Skin epidermis (tissue), 12 donors: ENCODE measurements around the gene RHBDD2.
A peak's percentile ranks its signal among the peaks of the same experiment; 100 is the strongest.
"Not testable (repeated sequence)": the region's sequence is repeated elsewhere in the genome, so short reads cannot be mapped to it uniquely, and the experiment has no call there.

Source experiments
- H3K27ac ChIP-seq, 21 experiments: fragments of 200-600 bp; sonication (generic) in 11 of 21; one replicate each; pipeline ENCODE4 v1.5.0; 2020; ENCODE audit warnings: mild to moderate bottlenecking in 3 of 21, inconsistent platforms in 2 of 21, moderate library complexity in 2 of 21
- H3K4me3 ChIP-seq, 7 experiments: fragments of 200-600 bp; sonication (generic) in 2 of 7; one replicate each; pipeline ENCODE4 v1.5.0; 2020; ENCODE audit warnings: inconsistent platforms in 2 of 7, mild to moderate bottlenecking in 2 of 7, moderate library complexity in 1 of 7

Gene RHBDD2

GRCh38 chr7:75885036-75885435 lies 6.2 kb downstream of the RHBDD2 start:
- Histone ChIP-seq H3K4me3 (no peak overlapping the region), H3K27ac (peak overlapping the region in 1 of 21 experiments; percentile 16)

- H3K27ac ChIP-seq: no peak overlapping the region
Measured at GRCh38 chr7:75887669-75888369, 9.0 kb downstream of the RHBDD2 start.

GRCh38 chr7:75888464-75889222 lies 9.8 kb downstream of the RHBDD2 start:
- Histone ChIP-seq H3K4me3 (no peak overlapping the region), H3K27ac (peak overlapping the region in 3 of 21 experiments; percentile 12 to 70 (median 36))

More at GRCh38 chr7:75887669-75888369, 9.0 kb downstream of the RHBDD2 start:
- H3K4me3 ChIP-seq: no peak overlapping the region

DNA sequence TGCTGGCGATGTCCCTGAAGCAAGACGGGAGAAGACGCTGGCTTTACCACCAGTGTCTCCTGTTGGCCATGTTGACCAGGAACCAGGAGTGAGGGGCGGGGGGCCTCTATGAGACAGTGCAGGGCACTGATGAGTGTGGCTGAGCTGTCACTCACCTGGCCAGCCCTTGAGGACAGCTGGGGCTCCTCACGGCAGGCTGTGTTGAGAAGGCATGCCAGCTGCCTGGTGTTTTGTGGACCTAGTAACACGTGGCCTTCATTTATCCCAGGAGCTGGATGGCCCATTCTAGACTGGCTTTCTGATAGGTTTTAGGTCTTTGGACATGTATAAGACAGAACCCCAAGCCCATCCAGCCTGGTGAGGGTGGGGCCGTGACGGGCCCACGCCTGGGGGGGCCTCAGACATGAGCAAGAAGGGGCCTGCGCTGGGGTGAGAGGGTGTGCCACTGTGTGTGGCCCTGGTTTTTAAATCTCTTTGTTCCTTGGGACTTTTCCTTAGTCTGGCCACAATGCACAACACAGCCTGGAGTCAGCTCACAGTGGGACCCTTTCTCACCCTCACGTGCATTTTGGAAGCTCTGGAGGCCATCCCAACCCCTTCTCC lies 10.5 kb downstream of the RHBDD2 start:
- H3K27ac ChIP-seq: peak overlapping the region in 4 of 21 experiments; percentile 12 to 70 (median 37)
- no peak overlapping the region for H3K4me3 ChIP-seq

GRCh38 chr7:75889826-75890225 lies 11.0 kb downstream of the RHBDD2 start:
- no peak overlapping the region for H3K4me3 ChIP-seq

DNA sequence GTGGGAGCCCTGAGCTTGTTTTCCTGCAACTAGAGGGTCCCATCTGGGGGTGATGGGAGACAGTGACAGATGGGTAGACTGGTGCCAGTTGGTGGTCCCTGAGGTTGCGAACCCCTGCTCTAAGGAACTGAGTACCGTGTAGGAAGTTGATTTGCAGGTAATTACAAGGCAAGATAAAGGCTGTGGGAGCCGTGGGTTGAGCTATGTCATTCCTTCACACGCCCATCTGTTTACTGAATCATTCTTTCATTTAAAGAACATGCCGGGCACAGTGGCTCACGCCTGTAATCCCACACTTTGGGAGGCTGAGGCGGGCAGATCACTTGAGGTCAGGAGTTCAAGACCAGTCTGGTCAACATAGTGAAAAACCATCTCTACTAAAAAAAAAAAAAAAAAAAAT lies 12.4 kb downstream of the RHBDD2 start:
- H3K4me3 ChIP-seq: not testable (repeated sequence)
- H3K27ac ChIP-seq: peak overlapping the region in 1 of 21 experiments; percentile 70

More at GRCh38 chr7:75889826-75890225, 11.0 kb downstream of the RHBDD2 start:
- H3K27ac ChIP-seq: peak overlapping the region in 2 of 21 experiments; percentile 38 to 70

- no peak overlapping the region for H3K4me3 ChIP-seq
- H3K27ac ChIP-seq: peak overlapping the region in 3 of 21 experiments; percentile 5 to 59 (median 52)
Measured at GRCh38 chr7:75891815-75892411, 13.1 kb downstream of the RHBDD2 start.

GRCh38 chr7:75892634-75893272 lies 13.9 kb downstream of the RHBDD2 start:
- no peak overlapping the region for H3K4me3 ChIP-seq
- H3K27ac ChIP-seq: peak overlapping the region in 9 of 21 experiments; percentile 5 to 59 (median 33)

DNA sequence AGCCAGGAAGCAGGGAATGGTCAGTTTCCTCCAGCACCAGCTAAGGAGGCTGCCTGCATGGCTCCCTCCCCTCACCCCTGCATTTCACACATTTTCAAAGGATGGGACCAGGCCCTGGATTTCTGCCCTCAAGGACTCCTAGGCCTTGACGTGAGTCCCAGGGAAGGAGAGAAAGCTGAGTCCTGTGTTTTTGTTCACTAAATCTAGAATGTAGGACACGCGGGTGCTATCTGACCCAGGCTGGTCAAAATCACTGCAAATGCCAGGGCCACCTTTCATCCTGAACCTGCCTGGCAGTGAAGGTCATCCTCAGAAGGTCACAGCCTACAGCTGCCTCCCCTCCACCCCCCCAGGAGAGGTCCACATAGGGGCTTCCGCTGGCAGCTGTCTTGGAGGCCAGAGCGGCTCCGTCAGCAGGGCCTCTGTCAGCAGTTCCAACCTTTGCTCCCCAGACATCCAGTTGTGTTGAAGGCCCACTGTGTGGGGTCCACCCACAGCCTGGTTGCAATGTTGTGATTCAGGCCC lies 18.0 kb downstream of the RHBDD2 start:
- H3K27ac ChIP-seq: no peak overlapping the region
- H3K4me3 ChIP-seq: no peak overlapping the region

- H3K27ac ChIP-seq: no peak overlapping the region
- H3K4me3 ChIP-seq: no peak overlapping the region
Measured at GRCh38 chr7:75900617-75901315, 21.9 kb downstream of the RHBDD2 start.

DNA sequence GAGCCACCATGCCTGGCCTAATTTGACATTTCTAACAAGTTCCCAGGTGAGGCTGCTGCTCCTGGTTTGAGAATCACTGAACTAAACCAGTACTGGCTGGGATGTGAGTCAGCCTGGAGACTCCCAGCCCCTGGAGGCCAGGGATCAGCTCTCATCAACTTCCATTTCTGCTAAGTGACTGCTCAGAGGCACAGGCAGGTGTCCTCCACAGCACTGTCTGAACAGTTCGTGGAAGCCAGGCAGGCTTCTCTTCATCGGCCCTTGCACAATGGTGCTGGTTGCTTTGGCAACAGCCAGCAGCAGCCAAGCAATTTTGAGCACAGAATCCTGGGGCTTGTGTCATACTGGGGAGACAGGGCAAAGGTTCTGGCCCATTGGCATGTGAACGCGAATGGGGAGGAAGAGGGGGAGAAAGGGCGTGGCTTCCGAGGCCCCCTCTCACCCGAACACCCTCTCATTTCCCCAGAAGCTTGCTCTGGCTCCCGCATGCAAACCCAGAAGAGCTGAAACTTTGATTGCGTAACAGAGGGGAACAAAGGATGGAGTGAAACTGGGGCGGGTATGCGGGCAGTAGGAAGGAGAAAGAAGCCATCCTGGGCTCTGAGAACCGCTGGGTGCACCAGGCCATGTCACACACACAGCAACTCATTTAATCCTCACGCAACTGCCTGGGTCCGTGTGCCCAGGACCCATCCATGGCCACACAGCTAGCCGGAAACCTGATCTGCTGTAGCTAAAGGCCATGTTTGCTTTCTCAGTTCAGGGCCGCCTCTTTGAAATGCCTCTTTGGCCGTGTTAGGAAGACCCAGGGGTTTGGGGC lies 27.2 kb downstream of the RHBDD2 start:
- peak overlapping the region in 7 of 21 experiments; percentile 3 to 63 (median 39) for H3K27ac ChIP-seq
- no peak overlapping the region for H3K4me3 ChIP-seq

DNA sequence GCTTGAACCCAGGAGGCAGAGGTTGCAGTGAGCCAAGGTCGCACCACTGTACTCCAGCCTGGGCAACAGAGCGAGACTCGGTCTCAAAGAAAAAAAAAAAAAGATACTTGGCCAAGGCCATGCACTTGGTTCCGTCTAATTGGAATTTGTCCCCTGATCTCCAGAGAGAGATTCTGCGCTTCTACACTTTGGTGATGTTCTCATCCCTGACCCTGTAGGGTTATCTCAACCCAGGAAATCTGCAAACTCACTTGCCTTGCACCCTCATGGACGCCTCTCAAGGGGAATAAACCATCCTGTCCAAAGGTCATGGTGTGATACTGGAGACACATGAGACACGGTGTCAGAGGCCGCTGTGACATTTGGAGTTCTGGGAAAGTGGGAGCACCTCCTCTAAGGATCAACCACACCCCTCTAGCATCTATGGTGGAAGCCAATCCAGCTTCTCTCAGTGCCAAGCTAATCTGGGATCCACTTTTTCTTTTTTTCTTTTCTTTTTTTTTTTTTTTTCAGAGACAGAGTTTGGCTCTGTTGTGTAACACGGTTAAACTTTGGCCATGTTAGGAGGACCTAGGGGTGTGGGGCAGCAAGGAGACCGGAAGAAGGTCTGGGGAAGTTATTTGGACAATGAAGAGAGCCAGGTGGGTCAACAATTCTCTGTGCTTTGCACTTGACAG lies 28.3 kb downstream of the RHBDD2 start:
- no peak overlapping the region for H3K27ac ChIP-seq
- no peak overlapping the region for H3K4me3 ChIP-seq

GRCh38 chr7:75907668-75908039 lies 28.8 kb downstream of the RHBDD2 start:
- H3K27ac ChIP-seq, H3K4me3 ChIP-seq: not testable (repeated sequence)

GRCh38 chr7:75909521-75910132 lies 30.8 kb downstream of the RHBDD2 start:
- no peak overlapping the region for H3K4me3 ChIP-seq
- H3K27ac ChIP-seq: no peak overlapping the region

DNA sequence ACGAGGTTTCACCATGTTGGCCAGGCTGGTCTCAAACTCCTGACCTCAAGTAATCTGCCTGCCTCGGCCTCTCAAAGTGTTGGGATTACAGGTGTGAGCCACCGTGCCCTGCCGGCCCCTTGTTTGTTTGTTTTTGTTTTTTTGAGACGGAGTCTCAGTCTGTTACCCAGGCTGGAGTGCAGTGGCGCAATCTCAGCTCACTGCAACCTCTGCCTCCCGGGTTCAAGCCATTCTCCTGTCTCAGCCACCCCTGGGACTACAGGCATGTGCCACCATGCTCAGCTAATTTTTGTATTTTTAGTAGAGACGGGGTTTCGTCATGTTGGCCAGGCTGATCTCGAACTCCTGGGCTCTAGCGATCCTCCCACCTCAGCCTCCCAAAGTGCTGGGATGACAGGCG lies 32.4 kb downstream of the RHBDD2 start:
- H3K4me3 ChIP-seq, H3K27ac ChIP-seq: not testable (repeated sequence)

DNA sequence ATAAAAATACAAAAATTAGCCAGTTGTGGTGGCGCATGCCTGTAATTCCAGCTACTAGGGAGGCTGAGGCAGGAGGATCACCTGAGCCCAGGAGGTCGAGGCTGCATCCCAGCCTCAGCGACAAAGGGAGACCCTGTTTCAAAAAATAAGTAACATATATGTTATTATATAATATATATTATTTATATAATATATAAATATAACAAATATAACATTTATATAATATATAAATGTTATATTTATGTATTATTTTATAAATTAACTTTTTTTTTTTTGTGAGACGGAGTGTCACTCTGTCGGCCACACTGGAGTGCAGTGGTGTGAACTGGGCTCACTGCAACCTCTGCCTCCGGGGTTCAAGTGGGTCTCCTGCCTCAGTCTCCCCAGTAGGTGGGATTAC lies 34.6 kb downstream of the RHBDD2 start:
- H3K4me3 ChIP-seq: no peak overlapping the region

GRCh38 chr7:75914169-75914654 lies 35.4 kb downstream of the RHBDD2 start:
- peak overlapping the region; percentile 78 to 99 (median 90) for H3K4me3 ChIP-seq
- H3K27ac ChIP-seq: peak overlapping the region in 20 of 21 experiments; percentile 85 to 99 (median 95)

More for the DNA sequence above, 34.6 kb downstream of the RHBDD2 start:
- H3K27ac ChIP-seq: no peak overlapping the region
